Peyer's patch (tissue), 4 donors: ENCODE results near the gene GFRA4. TPM values are rescaled to one million over a fixed set of nuclear protein-coding genes. Genes with fewer than 3 reads are reported as not detected.

Experiments
- DNase-seq, 3 donors: peaks; one replicate each; pipeline ENCODE4 v3.0.0-alpha.2; 2017 to 2019
- H3K27ac ChIP-seq, 4 donors: fragments of 200-600 bp; sonication (generic); one replicate each; pipeline ENCODE4 v1.5.1; 2016 to 2019
- H3K27me3 ChIP-seq, 2 donors: fragments of 200-600 bp; sonication (generic); one replicate each; pipeline ENCODE4 v1.5.1; 2019
- H3K36me3 ChIP-seq, 3 donors: fragments of 200-600 bp; sonication (generic); one replicate each; pipeline ENCODE4 v1.5.1; 2016 to 2019
- H3K4me1 ChIP-seq, 4 donors: fragments of 200-600 bp; sonication (generic); one replicate each; pipeline ENCODE4 v1.5.1; 2016 to 2019
- H3K4me3 ChIP-seq, 4 donors: fragments of 200-600 bp; sonication (generic); 1 replicate in 3 of 4; 2 replicates in 1 of 4; pipeline ENCODE4 v1.5.1; 2016 to 2019; ENCODE audit warnings: mild to moderate bottlenecking in 1 of 4
- H3K9me3 ChIP-seq, 4 donors: fragments of 200-600 bp; sonication (generic); one replicate each; pipeline ENCODE4 v1.5.1; 2016 to 2019; ENCODE audit warnings: mild to moderate bottlenecking in 1 of 4
- POLR2A ChIP-seq, 2 donors: fragments of 450-650 bp; IDR thresholded peaks; one replicate each; pipeline ENCODE4 v1.5.1; 2017; ENCODE audit warnings: antibody characterized with exemption in 2 of 2, mild to moderate bottlenecking in 2 of 2, moderate library complexity in 2 of 2
- total RNA-seq, 4 donors: library from RNA; depleted of rRNA; stranded (reverse); fragments of >200 nt; gene quantifications; one replicate each; pipeline ENCODE4 v1.1.0, GENCODE V29; 2016
- TF ChIP-seq, protein P1 (sequence below), 6 experiments: fragments of 450-650 bp in 4 of 6; fragments of 200-600 bp in 2 of 6; sonication (generic) in 1 of 6; IDR thresholded peaks; one replicate each; pipeline ENCODE4 v1.5.1; 2017 to 2019; ENCODE audit warnings: antibody characterized with exemption in 6 of 6, mild to moderate bottlenecking in 3 of 6, moderate library complexity in 1 of 6

GFRA4 gene
- total RNA-seq, 4 donors from 2014 or later: not detected

DNA sequence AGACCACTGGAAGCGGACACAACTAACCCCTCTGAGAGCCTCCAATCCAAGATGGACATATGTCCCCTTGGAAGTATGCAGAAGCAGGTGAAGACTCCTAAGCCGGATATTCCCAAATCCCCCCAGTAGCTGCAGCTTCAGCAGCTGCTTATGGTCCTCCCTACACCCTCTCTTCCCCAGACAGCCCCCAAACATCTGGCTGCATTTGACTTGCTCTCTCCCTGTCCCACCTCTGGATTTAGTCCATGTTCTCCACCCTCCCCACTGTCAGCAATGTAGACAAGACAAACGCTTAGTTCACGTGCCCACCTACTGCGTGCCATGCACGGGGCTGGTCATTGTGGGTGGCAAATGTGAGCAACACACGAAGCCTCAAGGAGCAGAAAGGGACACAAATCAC is 23.2 kb upstream of the GFRA4 start:
- TF ChIP-seq, protein P1, sequence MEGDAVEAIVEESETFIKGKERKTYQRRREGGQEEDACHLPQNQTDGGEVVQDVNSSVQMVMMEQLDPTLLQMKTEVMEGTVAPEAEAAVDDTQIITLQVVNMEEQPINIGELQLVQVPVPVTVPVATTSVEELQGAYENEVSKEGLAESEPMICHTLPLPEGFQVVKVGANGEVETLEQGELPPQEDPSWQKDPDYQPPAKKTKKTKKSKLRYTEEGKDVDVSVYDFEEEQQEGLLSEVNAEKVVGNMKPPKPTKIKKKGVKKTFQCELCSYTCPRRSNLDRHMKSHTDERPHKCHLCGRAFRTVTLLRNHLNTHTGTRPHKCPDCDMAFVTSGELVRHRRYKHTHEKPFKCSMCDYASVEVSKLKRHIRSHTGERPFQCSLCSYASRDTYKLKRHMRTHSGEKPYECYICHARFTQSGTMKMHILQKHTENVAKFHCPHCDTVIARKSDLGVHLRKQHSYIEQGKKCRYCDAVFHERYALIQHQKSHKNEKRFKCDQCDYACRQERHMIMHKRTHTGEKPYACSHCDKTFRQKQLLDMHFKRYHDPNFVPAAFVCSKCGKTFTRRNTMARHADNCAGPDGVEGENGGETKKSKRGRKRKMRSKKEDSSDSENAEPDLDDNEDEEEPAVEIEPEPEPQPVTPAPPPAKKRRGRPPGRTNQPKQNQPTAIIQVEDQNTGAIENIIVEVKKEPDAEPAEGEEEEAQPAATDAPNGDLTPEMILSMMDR (IDR thresholded peaks at IDR 0.05): no peak
- TF ChIP-seq POLR2A (IDR thresholded peaks at IDR 0.05): no peak
- Histone ChIP-seq H3K4me3 (no peak overlapping the region), H3K27ac (peak overlapping the region in 3 of 4 donors; percentile 42 to 55 (median 52))

DNA sequence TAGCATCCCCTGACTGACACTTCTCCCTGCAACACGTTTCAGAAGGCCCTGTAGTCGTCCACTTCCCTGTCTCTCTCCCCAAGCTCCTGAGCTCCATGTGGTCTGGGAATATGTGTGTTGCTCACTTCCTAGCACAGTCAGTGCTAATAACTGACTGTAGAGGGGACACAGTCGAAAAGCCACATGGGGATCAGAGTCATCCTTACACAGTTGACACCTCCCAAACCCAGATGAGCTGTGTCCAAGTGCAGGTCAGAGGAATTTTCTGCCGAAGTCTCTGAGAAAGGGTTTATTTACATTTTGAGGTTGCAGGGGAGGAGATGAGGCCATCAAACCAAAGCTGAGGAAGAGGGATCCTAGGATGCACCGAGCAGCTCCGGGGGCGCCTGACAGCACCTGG is 22.1 kb upstream of the GFRA4 start:
- Histone ChIP-seq H3K4me3 (no peak overlapping the region), H3K27me3 (no peaks in the 10 kb centered on the region), H3K36me3 (no peaks in the 10 kb centered on the region), H3K4me1 (peaks cover 0 to 16% (median 2%) of the 10 kb centered on the region in 4 donors), H3K27ac (no peak overlapping the region), H3K9me3 (no peaks in the 10 kb centered on the region)
- TF ChIP-seq, protein P1 (IDR thresholded peaks at IDR 0.05): no peak
- no peak for TF ChIP-seq POLR2A (IDR thresholded peaks at IDR 0.05)
- no peak for DNase-seq

More for the DNA sequence above, 23.2 kb upstream of the GFRA4 start:
- Histone ChIP-seq H3K27me3 (no peaks in the 10 kb centered on the region), H3K4me1 (peaks cover 0 to 9% (median 2%) of the 10 kb centered on the region in 4 donors), H3K9me3 (no peaks in the 10 kb centered on the region), H3K36me3 (no peaks in the 10 kb centered on the region)
- DNase-seq: no peak

DNA sequence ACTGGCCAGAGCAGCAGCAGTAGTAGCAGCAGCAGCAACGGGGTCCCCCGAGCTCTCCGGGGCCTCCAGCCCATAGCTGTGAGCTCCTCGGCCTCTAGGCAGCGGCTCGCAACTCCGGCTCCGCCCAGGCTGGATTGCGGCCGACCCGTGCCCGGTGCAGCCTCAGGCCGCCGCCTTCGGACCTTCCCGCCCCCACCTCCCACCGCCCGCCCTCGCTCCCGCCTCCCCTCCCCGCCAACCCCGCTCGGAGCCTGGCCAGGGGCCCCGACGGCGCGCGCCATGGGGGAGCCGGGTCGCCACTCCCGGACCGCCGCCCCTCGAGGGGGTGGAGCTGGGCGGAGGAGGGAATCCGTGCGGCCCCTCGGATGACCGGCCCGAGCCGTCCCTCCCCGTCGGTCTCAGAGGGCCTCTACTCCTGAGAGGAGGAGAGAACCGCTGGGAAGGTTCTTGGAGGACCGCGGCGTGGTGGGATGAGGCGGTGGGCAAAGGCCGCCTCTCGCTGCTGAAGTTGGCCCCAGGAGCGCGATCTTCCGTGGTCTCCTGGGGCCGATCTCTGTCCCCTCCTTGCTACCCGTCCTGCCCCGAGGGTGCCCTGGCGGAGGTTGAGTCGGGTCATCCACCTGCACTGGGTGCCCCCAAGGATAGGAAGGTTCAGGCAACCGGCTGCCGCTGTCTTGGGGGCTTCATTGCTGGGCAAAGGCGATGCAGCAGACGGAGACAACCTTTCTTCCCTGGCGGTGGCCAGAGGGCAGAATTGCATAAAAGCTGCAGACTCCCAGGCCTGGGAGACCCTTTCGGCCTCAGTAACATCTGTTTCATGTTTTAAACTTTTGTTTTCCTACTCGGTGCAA is 19.0 kb upstream of the GFRA4 start, which contains the start of gene ADAM33:
TSS of gene ADAM33 (minus strand) at position 80 of the 851 bp plus-strand sequence. CDS start at position 74, 6 bp downstream.
- TF ChIP-seq POLR2A (IDR thresholded peaks at IDR 0.05): no peak
- TF ChIP-seq, protein P1 (IDR thresholded peaks at IDR 0.05): no peak
- H3K27ac ChIP-seq: peak within 1 kb of the TSS; percentile 49 to 84 (median 70)
- H3K36me3 ChIP-seq: no peaks in the 10 kb centered on the region
- peak within 1 kb of the TSS; percentile 24 to 57 (median 38) for H3K4me3 ChIP-seq
- H3K4me1 ChIP-seq: peaks cover 0 to 27% (median under 1%) of the 10 kb centered on the region in 4 donors
- H3K27me3 ChIP-seq: no peaks in the 10 kb centered on the region
- H3K9me3 ChIP-seq: no peaks in the 10 kb centered on the region
- no peak for DNase-seq

DNA sequence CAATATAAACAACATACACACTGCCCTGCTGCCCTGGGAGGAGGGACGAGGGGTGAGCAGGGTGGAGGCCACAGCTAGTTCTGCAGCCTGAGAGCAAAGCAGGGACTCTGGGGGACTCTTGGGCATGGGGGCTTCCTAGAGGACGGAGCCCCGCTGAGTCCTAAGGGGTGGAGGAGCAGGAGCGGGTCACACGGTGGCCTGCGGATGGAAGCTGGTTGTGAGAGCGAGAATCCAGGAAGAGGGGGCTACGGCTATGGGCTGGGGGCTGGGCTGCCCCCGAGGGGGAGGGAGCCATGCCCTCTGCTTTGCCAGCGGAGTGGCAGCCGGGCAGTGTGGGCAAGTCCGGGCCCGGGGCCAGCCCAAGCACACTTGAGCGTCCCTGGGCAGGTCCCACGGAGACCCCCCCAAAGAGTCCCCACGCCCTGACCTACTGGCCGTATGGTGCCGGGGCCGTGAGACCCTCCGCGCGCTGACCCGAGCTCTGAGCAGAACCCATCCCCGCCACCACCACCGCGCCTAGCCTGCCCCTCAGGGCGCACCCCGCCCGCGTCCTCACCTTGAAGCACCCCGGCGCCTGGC is 18.2 kb upstream of the GFRA4 start:
- H3K27ac ChIP-seq: peak overlapping the region; percentile 36 to 84 (median 70)
- no peaks in the 10 kb centered on the region for H3K36me3 ChIP-seq
- peak overlapping the region; percentile 24 to 57 (median 38) for H3K4me3 ChIP-seq
- TF ChIP-seq POLR2A (IDR thresholded peaks at IDR 0.05): no peak
- TF ChIP-seq, protein P1 (IDR thresholded peaks at IDR 0.05): no peak
- H3K27me3 ChIP-seq: no peaks in the 10 kb centered on the region
- H3K4me1 ChIP-seq: peaks cover 0 to 33% (median 0%) of the 10 kb centered on the region in 4 donors
- DNase-seq: no peak
- H3K9me3 ChIP-seq: no peaks in the 10 kb centered on the region

DNA sequence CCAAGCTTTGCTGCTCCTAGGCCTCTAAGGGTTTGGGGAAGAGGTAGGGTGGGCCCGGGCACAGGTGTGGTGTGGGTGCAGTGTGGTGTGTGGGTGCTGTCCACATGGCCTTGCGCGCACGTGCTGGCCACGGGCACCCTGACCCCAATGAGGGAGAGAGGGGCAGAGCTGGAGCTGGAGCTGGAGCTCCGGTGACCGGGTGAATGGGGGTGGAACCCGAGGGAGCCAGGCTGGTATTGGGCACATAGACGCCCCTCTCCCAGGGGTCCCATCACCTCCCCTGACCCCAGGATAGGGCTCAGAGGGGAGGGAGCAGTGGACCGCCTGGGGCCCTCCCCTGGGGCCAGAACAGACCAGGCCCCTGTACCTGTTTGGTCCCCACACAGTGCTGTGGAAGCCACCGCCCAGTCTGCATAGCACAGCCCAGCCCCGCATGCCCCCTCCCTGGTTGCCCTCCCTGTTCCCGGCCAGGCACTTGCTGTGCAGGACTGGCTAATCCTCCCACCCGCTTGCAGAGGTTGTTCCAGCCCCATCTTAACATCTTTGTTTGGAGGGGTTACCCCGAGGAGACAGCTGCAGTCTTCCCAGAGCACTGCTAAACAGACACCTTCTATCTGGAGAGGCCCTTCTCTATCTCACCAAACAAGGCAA is 17.6 kb upstream of the GFRA4 start:
- TF ChIP-seq, protein P1 (IDR thresholded peaks at IDR 0.05): no peak
- TF ChIP-seq POLR2A (IDR thresholded peaks at IDR 0.05): no peak
- Histone ChIP-seq H3K36me3 (no peaks in the 10 kb centered on the region), H3K4me1 (peaks cover 0 to 33% (median 0%) of the 10 kb centered on the region in 4 donors), H3K4me3 (peak overlapping the region; percentile 24 to 57 (median 38)), H3K27me3 (no peaks in the 10 kb centered on the region), H3K9me3 (no peaks in the 10 kb centered on the region), H3K27ac (peak overlapping the region; percentile 49 to 84 (median 70))
- DNase-seq: no peak
